Liver (tissue), 9 donors: ENCODE data around the gene HYAL3. TPM values are rescaled to one million over a fixed set of nuclear protein-coding genes. Genes with fewer than 3 reads are reported as not detected.

ENCODE experiments used
- DNase-seq: peaks from one replicate; pipeline ENCODE4 v3.0.0-alpha.2; 2017; ENCODE audit warnings: low spot score
- H3K27ac ChIP-seq, 2 donors: one replicate each; pipeline ENCODE4 v1.7.0; 2013; ENCODE audit warnings: inconsistent platforms in 2 of 2, low read length in 2 of 2, control low read depth in 1 of 2, low read depth in 1 of 2, mild to moderate bottlenecking in 1 of 2
- H3K27me3 ChIP-seq, 4 donors: one replicate each; pipeline versions ENCODE4 v1.6.1 to v1.7.0; 2013; ENCODE audit warnings: low read length in 3 of 4, inconsistent platforms in 1 of 4, mild to moderate bottlenecking in 1 of 4, moderate library complexity in 1 of 4; ENCODE audit not compliant: control insufficient read depth in 4 of 4, insufficient read depth in 4 of 4
- H3K36me3 ChIP-seq, 4 donors: one replicate each; pipeline versions ENCODE4 v1.6.1 to v1.7.0; 2013; ENCODE audit warnings: low read length in 3 of 4, mild to moderate bottlenecking in 3 of 4, low read depth in 1 of 4, moderate library complexity in 1 of 4; ENCODE audit not compliant: control insufficient read depth in 4 of 4, insufficient read depth in 3 of 4
- H3K4me1 ChIP-seq, 4 donors: one replicate each; pipeline versions ENCODE4 v1.6.1 to v1.7.0; 2013; ENCODE audit warnings: low read length in 3 of 4, mild to moderate bottlenecking in 3 of 4, moderate library complexity in 1 of 4; ENCODE audit not compliant: control insufficient read depth in 4 of 4, insufficient read depth in 4 of 4
- H3K4me3 ChIP-seq, 3 donors: one replicate each; pipeline versions ENCODE4 v1.6.1 to v1.7.0; 2013; ENCODE audit warnings: low read length in 3 of 3, control low read depth in 1 of 3, low read depth in 1 of 3, mild to moderate bottlenecking in 1 of 3
- H3K9ac ChIP-seq, 2 donors: one replicate each; pipeline ENCODE4 v1.7.0; 2013; ENCODE audit warnings: low read length in 2 of 2, mild to moderate bottlenecking in 2 of 2, moderate library complexity in 2 of 2, control low read depth in 1 of 2, low read depth in 1 of 2
- H3K9me3 ChIP-seq, 4 donors: one replicate each; pipeline versions ENCODE4 v1.6.1 to v1.7.0; 2013; ENCODE audit warnings: low read length in 3 of 4; ENCODE audit not compliant: control insufficient read depth in 4 of 4
- ATF3 ChIP-seq: IDR thresholded peaks from 2 replicates; pipeline ENCODE4 v1.6.1; 2016; ENCODE audit warnings: antibody characterized with exemption
- CTCF ChIP-seq: fragments of 150-350 bp; IDR thresholded peaks from 2 replicates; pipeline ENCODE4 v1.5.1; 2017; ENCODE audit warnings: improper control_type of control experiment, low read depth, low read length; ENCODE audit not compliant: missing input control
- EGR1 ChIP-seq, 2 donors: IDR thresholded peaks; 2 replicates each; pipeline ENCODE4 v1.6.1; 2016 to 2018; ENCODE audit warnings: antibody characterized with exemption in 2 of 2, low read depth in 2 of 2
- FOXA1 ChIP-seq: IDR thresholded peaks from 2 replicates; pipeline ENCODE4 v1.6.1; 2016; ENCODE audit warnings: antibody characterized with exemption
- FOXA2 ChIP-seq: IDR thresholded peaks from 2 replicates; pipeline ENCODE4 v1.6.1; 2016; ENCODE audit warnings: antibody characterized with exemption
- GABPA ChIP-seq, 2 donors: IDR thresholded peaks in 1 of 2; conservative IDR thresholded peaks in 1 of 2; 2 replicates each; pipeline ENCODE4 v1.6.1; 2016; ENCODE audit warnings: antibody characterized with exemption in 2 of 2, mild to moderate bottlenecking in 1 of 2, moderate library complexity in 1 of 2
- HNF4A ChIP-seq, 2 donors: conservative IDR thresholded peaks; 2 replicates each; pipeline ENCODE4 v1.6.1; 2016; ENCODE audit warnings: antibody characterized with exemption in 2 of 2, mild to moderate bottlenecking in 2 of 2
- HNF4G ChIP-seq: IDR thresholded peaks from 2 replicates; pipeline ENCODE4 v1.6.1; 2016; ENCODE audit warnings: antibody characterized with exemption
- JUND ChIP-seq, 2 donors: IDR thresholded peaks; 2 replicates each; pipeline ENCODE4 v1.6.1; 2016; ENCODE audit warnings: antibody characterized with exemption in 2 of 2
- MAX ChIP-seq: IDR thresholded peaks from 2 replicates; pipeline ENCODE4 v1.6.1; 2016; ENCODE audit warnings: antibody characterized with exemption
- NR2F2 ChIP-seq: IDR thresholded peaks from 2 replicates; pipeline ENCODE4 v1.6.1; 2016; ENCODE audit warnings: antibody characterized with exemption
- RAD21 ChIP-seq, 2 donors: IDR thresholded peaks; 2 replicates each; pipeline ENCODE4 v1.6.1; 2016; ENCODE audit warnings: antibody characterized with exemption in 2 of 2, mild to moderate bottlenecking in 2 of 2
- REST ChIP-seq: IDR thresholded peaks from 2 replicates; pipeline ENCODE4 v1.6.1; 2016; ENCODE audit warnings: antibody characterized with exemption, mild to moderate bottlenecking
- RXRA ChIP-seq, 2 donors: IDR thresholded peaks; 2 replicates each; pipeline ENCODE4 v1.6.1; 2017 to 2018; ENCODE audit warnings: antibody characterized with exemption in 2 of 2, mild to moderate bottlenecking in 1 of 2
- SP1 ChIP-seq: IDR thresholded peaks from 2 replicates; pipeline ENCODE4 v1.6.1; 2018; ENCODE audit warnings: antibody characterized with exemption, mild to moderate bottlenecking
- TAF1 ChIP-seq: conservative IDR thresholded peaks from 2 replicates; pipeline ENCODE4 v1.6.1; 2016; ENCODE audit warnings: antibody characterized with exemption, mild to moderate bottlenecking
- YY1 ChIP-seq: IDR thresholded peaks from 2 replicates; pipeline ENCODE4 v1.6.1; 2016; ENCODE audit warnings: antibody characterized with exemption, mild to moderate bottlenecking
- ZBTB33 ChIP-seq: IDR thresholded peaks from 2 replicates; pipeline ENCODE4 v1.6.1; 2016; ENCODE audit warnings: antibody characterized with exemption
- WGBS: extraction: QIAGEN DNeasy Blood & Tissue Kit; methylation state at CpG from one replicate; pipeline ENCODE4 v1.1.7; 2013; 5-methylcytosine and 5-hydroxymethylcytosine counted together
- polyA plus RNA-seq, 2 donors: library from polyadenylated mRNA; stranded (reverse) in 1 of 2; unstranded in 1 of 2; fragments of 200-250 nt in 1 of 2; fragments of >200 nt in 1 of 2; fragmentation: Nextera tagmentation in 1 of 2; extraction: Ambion mirVana in 1 of 2; gene quantifications; one replicate each; pipeline versions ENCODE4 v1.2.1 to v1.2.3, GENCODE V29; 2013 to 2015
- total RNA-seq, 2 donors: library from RNA; depleted of rRNA; stranded (reverse); fragments of >200 nt; gene quantifications; one replicate each; pipeline ENCODE4 v1.2.3, GENCODE V29; 2014
- donor health status: healthy.
- donor health status: healthy.
- donor health status: healthy.
- donor health status: healthy.
- donor health status: healthy.

HYAL3 gene
- total and polyA plus RNA-seq, 4 donors, result 1.8 to 6.6 (median 2.0) TPM

GRCh38 chr3:50293079-50293801, 6.0 kb downstream of the HYAL3 start (continued):
- TF ChIP-seq HNF4A (conservative IDR thresholded peaks at IDR 0.05) (no peak), TAF1 (no peak)

GRCh38 chr3:50292159-50293078, 6.8 kb downstream of the HYAL3 start, which contains the start of gene IFRD2:
IFRD2 (minus strand) TSS chr3:50292429; CDS start chr3:50292274, 155 bp downstream.
- Histone ChIP-seq H3K36me3 (peaks cover 5 to 29% (median 17%) of the 10 kb centered on the region in 4 donors), H3K9me3 (no peaks in the 10 kb centered on the region), H3K4me1 (peaks cover 5 to 27% (median 17%) of the 10 kb centered on the region in 4 donors), H3K27ac (peak within 1 kb of the TSS; percentile 95 to 97), H3K4me3 (peak within 1 kb of the TSS; percentile 66 to 86 (median 81)), H3K27me3 (no peaks in the 10 kb centered on the region), H3K9ac (peak within 1 kb of the TSS; percentile 75 to 95)
- TF ChIP-seq SP1, result peak; percentile 85
- no peak for TF ChIP-seq FOXA2
- peak in 1 of 2 donors; percentile 40 for TF ChIP-seq RXRA (IDR thresholded peaks at IDR 0.05)
- peak; percentile 95 for TF ChIP-seq YY1
- TF ChIP-seq HNF4A (conservative IDR thresholded peaks at IDR 0.05), result peak in 1 of 2 donors; percentile 36
- no peak for TF ChIP-seq FOXA1
- TF ChIP-seq GABPA (IDR thresholded peaks at IDR 0.05 in 1 of 2, conservative IDR thresholded peaks at IDR 0.05 in 1 of 2), result peak in 1 of 2 donors; percentile 53
- TF ChIP-seq JUND (IDR thresholded peaks at IDR 0.05), result no peak
- no peak for TF ChIP-seq CTCF
- no peak for TF ChIP-seq NR2F2
- peak in 1 of 2 donors; percentile 48 for TF ChIP-seq RAD21 (IDR thresholded peaks at IDR 0.05)
- TF ChIP-seq TAF1, result no peak
- TF ChIP-seq REST, result peak; percentile 78
- TF ChIP-seq EGR1 (IDR thresholded peaks at IDR 0.05; ENCODE audit: low read depth in 2 of 2), result peak in 1 of 2 donors; percentile 13
- TF ChIP-seq MAX, result peak; percentile 90
- no peak for TF ChIP-seq ATF3
- no peak for TF ChIP-seq ZBTB33
- no peak for TF ChIP-seq HNF4G
- 1% methylated on average over 67 of the region's 67 CpGs for WGBS
- peak; percentile 94 for DNase-seq
